NCI-H446 treated with DMSO at 0.1 percent for 48 hours (cell line): ENCODE measurements around the gene MAGEA4.

Experiments
- DNase-seq: peaks from one replicate; lab custom pipeline; 2025; lab: John Stamatoyannopoulos, UW

The MAGEA4 gene

GRCh38 chrX:151929126-151929525, 16.4 kb downstream of the MAGEA4 start:
- DNase-seq: no peak

- no peak for DNase-seq
Observed at GRCh38 chrX:151935358-151935757, 22.7 kb downstream of the MAGEA4 start.

- no peak for DNase-seq
Observed at GRCh38 chrX:151938172-151938571, 25.5 kb downstream of the MAGEA4 start.

- no peak for DNase-seq
Observed at GRCh38 chrX:151954730-151955129, 42.0 kb downstream of the MAGEA4 start.

- DNase-seq: no peak
Observed at GRCh38 chrX:151958101-151958500, 45.4 kb downstream of the MAGEA4 start.

- DNase-seq: no peak
Observed at GRCh38 chrX:151962034-151962433, 49.3 kb downstream of the MAGEA4 start.

- DNase-seq: no peak
Observed at GRCh38 chrX:151966236-151966635, 53.5 kb downstream of the MAGEA4 start.

- DNase-seq: no peak
Observed at GRCh38 chrX:151970027-151970426, 57.3 kb downstream of the MAGEA4 start.

GRCh38 chrX:151970661-151971060, 58.0 kb downstream of the MAGEA4 start:
- no peak for DNase-seq

GRCh38 chrX:151973060-151973661, 60.5 kb downstream of the MAGEA4 start:
- DNase-seq: no peak

- DNase-seq: no peak
Observed at GRCh38 chrX:151973851-151974335, 61.2 kb downstream of the MAGEA4 start.
